HG03095 (cell line): ENCODE data around the gene LRRC4C.
"Not testable (repeated sequence)": the region's sequence is repeated elsewhere in the genome, so short reads cannot be mapped to it uniquely, and the experiment has no call there.

Source experiments
- ATAC-seq: cut with Tn5 transposase; IDR thresholded peaks from one replicate; pipeline ENCODE4 v1.9.1; 2021; ENCODE audit warnings: moderate library complexity; ENCODE audit not compliant: unreplicated experiment

LRRC4C gene

DNA sequence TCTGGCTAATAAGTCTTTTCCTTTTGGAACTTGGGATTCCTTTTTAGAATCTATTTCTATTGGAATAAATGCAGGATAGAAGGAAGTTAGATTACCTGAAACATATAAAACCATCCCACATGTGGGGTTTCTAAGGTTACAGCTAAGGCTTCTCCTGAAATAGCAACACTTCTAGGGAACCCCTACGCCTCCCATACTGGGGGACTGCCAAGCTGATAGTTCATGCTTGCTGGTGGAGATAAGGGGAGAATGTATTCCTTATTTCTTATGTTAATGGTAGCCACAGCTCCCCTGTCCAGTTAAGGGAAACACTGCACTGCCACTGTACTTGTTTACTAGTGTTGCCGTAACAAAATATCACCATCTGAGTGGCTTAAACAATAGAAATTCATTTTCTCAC, 1189.6 kb downstream of the LRRC4C start:
- no peak for ATAC-seq

DNA sequence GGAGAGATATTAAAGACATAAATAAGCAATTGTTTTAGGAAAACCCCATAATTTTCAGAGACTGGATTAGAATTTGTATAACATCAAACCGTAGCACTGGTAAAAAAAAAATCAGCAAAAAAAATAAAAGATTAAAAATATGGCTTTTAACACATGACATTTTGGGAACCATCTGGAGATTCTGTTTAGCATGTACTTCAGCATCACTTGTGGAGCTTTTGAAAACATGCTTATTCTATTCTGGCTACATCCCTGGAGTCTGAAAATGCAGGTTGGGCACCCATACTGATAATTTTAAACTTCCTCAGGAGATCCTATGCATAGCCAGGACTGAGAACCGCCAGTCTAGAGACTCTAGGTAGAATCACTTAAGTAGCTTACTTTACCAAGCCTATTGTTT, 1190.9 kb downstream of the LRRC4C start:
- no peak for ATAC-seq

DNA sequence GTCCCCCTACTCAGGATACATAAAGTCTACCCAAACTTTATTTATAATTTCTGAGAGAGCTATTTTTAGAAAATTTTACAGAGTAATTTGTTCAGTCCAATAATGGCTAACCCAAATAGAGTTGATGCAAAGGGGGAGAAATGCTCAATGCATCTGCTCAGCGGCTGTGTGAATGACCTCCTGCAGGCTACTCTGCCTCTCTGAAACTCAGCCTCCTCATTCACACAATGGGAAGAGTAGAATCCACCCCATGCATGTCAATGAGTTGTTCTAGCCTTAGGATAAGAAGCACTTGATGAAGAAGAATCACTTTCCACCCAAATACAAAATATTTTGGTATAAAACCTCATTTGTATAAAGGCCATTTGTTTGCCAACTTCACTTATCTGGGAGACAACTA, 1204.0 kb downstream of the LRRC4C start:
- no peak for ATAC-seq

DNA sequence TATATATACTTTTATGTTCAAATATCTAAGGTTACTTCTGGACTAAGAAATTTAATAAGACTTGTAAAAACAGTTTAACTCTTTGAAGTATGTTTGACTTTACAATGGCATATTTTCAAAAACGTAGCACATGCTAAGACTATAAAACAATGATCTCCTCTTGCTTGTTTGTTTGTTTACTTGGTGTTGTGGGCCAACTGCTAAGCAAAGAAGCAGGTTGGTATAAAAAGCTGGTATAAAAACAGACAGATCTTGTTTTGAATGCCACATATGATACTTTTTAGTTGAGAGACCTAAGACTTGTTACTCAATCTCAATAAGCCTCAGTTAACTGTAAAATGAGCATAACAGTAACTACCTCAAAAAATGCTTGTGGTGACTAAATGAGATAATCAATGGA, 1206.3 kb downstream of the LRRC4C start:
- ATAC-seq: no peak

DNA sequence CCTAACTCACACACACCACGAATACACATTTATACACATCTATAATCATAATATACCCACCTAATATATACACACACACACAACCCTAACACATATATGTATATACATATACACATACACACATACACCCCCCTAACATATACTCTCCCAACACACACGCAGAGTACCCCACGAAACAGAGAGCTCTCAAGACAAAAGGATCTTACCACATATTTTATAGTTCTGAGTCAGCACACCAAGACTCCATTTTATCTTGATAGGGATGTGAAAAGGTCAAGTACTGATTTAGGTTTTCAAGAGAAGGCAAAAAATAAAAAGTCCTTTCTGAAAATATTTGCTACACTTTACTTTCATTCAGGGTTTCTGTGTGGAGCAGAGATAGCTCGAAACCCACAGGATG, 1207.2 kb downstream of the LRRC4C start:
- no peak for ATAC-seq

DNA sequence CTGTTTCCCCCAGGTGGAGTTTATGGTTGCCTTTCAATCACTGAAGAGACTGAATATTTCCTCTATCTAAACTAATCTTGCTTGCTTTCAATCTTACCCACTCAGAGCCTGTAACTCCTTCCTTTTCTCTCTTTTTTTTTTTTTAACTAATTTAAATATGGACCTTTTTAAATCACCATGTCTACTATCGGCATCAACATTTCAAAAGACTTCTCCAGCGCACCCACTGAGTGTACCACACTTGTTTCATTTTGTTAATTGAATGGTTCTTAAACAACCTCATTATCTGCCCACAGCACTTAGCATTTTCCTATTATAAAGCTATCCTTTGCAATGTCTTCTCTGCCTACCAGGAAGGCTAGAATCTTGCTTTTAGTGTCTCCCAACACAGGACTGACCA, 1212.5 kb downstream of the LRRC4C start:
- ATAC-seq: no peak

DNA sequence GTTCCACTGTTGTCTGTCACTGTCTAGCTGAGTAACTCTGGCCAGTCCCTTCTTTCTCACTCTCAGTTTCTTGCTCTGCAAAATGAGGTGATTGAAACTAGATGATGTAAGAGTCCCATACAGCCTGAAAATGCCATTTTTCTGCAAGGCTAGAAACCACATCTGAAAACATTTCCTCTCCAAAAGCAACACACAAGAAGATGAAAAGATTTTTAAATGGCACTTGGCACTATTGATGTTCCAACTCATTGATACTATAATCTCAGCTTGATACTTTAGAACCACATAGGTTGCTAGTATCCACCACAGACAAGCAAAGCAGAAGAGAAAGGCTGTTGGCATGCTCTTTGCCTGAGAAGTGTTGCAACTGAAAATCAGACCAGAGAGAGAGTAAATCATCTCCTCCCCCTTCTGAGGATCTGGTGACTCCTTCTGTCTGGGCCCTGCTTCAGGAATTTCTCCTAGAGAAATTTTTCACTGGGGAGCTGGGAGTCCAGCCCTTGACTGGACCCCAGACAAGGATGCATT, 1217.9 kb downstream of the LRRC4C start:
- ATAC-seq: peak; percentile 98

DNA sequence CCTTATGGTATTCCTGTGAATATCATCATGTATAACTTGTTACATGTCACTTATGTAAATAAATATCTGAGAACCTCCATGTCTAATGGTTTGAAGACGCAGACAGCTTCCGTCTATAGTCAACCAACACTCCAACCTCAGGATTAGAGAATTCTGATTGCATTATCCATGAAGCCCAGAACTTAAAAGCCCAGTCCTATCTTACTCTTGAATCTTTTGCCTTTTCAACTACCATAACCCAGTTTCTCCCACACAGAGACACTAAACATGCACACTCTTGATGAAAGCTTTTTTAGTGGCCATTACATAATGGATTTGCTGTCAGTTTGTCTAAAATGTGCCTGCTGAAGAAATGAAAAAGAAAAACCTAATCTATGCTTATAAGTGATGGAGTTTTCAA, 1219.2 kb downstream of the LRRC4C start:
- ATAC-seq: no peak

DNA sequence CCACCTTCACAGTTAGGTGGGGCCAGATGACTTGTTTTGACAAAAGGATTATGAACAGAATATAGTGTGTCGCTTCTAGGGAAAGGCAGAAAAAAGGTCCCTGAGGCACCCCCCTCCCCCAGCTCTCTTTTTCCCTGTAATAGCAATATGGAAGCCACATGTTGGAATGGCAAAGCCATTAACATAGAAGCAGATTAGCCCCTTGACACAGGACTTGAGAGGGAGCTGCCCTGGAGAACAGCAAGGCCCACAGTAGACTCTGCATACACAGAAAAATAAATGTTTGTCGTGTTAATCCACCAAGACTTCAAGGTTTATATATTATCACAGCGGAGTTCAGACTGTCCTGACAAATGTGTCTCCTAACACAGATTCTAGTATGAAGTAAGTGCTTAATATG, 1222.9 kb downstream of the LRRC4C start:
- no peak for ATAC-seq

DNA sequence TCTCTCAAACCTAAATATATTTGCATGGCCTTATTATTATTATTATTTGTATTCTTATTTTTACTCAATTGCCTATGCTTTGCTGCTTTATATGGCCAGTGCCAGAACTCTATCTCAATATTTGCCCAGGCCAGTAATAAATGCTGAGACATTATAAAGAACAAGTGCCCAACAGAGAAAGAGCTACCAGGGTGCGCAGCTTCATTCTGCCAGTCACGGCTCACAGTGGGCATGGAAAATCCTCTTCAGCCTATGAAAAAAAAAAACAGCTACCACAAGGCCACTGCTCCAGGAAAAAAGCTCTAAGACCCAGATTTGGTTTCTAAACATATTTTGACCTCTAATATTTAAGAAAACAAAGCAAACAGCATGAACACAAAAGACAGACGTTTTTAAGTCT, 1223.6 kb downstream of the LRRC4C start:
- no peak for ATAC-seq

DNA sequence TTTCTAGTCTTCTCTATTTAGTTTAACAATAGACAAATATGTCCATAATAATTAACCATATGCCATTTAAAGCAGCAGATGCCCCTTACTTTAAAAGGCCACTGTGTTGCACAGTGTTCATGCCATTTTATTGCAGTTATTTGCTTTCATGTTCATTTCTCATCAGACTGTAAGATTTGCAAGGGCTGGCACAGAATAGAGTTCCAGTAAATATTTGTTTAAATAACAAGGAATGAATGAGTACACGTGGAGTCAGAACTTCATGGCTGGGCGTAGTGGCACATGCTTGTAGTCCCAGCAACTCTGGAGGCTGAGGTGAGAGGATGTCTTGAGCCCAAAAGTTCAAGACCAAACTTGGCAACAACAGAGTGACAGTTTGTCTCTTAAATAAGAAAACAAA, 1228.6 kb downstream of the LRRC4C start:
- no peak for ATAC-seq

DNA sequence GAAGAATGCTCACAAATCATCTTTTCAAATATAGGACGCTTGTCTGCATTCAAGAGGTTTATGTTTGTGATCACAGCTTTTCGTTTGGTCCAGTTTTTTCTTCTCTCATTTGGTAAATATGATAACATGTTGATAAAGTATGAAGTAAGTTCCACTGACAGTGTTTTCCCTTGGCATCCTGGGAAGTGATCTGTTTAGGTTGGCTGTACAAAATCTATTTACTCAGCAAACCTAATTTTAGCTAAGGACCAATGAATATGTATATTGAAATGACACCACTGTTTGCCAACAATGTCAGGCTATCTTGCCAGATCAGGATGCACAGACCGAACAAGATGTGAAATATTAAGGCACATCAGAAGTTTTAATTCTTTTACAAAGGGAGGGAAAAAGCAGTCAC, 1230.8 kb downstream of the LRRC4C start:
- no peak for ATAC-seq

DNA sequence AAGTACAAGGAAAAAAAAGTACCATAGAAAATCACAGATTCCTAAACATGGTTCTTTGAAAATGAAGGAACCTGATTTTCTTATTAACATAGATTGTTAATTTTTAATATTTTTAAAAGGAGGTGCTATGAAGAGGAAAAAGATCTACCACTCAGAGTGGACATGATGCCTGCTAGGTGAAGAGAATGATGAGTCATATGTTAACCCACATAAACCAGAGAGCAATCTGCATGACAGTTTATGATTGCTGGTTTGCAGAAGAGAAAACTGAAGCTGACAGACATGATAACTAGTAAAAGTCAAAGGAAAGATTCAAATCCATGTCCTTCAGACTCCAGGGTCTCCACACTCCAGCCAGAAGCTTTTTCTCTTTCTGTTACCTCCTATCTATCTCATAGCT, 1231.7 kb downstream of the LRRC4C start:
- ATAC-seq: peak; percentile 90

DNA sequence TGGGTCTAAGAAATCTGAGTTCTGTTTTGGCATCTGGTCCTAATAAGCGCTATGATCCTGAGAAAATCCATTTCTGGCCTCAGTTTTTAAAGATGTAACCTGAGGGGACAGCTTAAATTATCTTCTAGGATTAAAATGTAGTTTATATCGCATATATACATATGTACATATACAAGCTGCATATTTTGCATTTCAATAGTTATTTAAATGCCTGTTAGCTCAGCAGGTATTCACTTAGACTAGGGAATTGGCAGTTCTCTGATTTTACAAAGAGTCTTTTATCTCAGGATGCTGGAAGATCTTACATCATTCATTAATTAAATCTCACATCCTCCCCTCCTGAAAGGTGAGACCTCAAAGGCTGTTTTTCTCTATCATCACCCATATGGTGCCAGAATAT, 1232.8 kb downstream of the LRRC4C start:
- ATAC-seq: no peak

DNA sequence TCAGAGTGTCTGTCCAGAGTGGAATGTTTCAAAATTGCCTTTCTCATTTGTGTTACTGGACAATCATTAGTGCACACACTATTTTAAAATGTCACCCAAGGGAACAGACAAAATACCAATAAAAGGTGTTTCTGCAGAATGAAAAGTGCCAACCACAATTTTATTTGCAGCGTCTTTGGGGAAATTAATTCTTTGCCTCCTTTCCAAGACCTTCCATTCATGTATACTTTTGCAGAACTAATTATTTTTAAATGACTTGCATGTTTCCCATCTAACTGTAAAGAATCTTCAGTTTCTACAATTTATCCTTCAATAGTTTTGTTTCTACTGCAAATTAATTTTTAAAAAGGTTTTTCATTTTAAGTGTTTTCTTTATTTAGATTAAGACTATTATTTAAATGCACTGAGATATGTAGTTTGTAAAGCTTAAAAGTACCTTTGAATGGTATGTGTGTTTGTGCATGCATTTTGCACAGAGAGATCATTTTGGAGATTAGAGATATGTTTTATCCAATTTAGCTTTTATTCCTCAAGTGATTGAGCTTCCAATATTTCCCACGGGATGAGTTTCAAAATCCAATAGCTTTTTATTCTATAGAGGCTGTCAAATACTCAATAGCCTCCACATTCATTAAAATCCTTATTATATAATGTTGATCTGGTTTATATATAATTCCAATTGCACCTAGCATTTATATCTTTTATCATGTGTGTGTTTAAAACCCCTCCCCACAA, 1235.7 kb downstream of the LRRC4C start:
- no peak for ATAC-seq

DNA sequence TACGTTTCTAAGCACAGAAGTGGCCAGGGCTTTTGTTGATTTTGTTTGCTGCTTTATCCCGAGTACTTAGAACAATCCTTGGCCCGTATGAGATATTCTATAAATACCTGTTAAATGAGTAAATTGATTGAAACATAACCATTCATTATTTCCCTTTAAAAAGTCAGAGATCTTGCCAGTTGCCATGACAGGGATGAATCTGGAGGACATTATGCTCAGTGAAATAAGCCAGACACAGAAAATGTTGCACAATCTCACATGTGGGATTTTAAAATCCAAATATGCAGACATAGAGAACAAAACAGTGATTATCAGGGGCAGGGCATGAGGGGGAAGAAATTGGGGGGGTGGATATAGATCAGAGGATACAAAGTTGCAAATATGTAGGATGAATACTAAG, 1240.1 kb downstream of the LRRC4C start:
- ATAC-seq: no peak

DNA sequence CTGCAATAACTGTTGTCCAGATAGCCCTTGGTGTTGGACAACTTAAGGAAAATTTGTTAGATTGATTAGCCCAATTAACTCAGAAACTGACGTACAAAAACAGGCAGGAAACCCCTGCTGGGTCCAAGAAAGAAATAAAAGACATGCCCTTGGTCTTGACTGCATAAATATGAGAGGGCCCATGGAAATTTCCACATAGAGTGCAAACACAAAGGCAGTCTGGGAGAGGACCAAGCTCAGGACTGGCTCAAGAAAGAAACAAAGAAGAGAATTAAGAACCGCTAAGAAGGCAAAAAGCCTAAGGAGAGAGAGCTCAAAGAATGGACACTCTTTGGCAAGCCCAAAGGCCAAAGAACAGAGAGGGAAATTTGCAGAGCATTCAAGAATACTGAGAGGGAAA, 1243.9 kb downstream of the LRRC4C start:
- ATAC-seq: no peak

DNA sequence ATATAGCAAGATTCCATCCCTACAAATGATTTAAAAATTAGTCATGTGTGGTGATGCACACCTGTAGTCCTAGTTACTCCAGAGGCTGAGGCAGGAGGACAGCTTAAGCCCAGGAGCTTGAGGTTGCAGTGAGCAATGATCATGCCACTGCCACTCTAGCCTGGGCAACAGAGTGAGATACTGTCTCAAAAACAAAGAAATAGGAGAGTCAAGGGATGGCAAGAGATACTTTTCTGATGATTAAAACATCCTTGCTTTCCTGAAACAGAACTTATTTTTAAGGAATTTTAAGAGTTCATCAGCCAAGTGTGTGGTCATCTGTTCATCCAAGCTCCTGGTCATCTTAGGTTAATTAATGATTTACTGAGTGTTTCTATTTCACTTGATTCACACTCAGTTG, 1252.0 kb downstream of the LRRC4C start:
- no peak for ATAC-seq

DNA sequence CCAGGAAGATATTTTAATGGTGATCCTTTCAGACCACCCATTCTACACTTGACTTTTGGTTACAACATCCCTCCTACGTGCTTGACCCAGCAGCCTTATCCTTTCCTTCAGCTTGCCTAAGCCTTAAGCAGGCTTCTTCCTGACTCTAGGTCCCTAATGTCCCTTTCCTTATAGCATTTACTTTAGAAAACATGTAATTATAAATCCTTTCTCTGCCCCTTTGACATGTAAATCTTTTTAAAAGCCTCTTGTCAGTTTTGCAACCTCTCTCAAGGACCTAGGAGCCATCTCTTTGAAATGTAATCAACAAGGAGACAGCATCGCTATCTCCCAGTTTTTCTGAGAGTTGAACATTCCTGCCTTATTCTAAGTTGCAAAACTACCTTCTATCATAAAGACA, 1255.2 kb downstream of the LRRC4C start:
- ATAC-seq: no peak

DNA sequence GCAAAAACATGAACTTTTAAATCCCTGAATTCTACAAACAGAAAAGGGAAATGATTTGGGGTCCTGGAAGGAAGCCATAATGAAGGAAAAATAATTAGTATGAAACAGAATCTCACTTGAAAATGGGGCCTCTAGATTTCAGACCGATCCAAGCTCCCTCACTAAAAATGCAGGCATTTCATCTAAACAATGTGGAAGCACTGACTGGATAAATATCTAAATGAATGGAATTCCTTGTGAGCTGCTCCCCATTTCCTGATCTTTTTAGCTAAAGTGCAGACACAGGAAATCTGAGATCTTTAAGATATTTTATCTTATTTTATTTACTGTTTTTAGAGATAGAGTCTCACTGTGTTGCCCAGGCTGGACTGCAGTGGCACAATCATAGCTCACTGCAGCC, 1255.8 kb downstream of the LRRC4C start:
- ATAC-seq: no peak

DNA sequence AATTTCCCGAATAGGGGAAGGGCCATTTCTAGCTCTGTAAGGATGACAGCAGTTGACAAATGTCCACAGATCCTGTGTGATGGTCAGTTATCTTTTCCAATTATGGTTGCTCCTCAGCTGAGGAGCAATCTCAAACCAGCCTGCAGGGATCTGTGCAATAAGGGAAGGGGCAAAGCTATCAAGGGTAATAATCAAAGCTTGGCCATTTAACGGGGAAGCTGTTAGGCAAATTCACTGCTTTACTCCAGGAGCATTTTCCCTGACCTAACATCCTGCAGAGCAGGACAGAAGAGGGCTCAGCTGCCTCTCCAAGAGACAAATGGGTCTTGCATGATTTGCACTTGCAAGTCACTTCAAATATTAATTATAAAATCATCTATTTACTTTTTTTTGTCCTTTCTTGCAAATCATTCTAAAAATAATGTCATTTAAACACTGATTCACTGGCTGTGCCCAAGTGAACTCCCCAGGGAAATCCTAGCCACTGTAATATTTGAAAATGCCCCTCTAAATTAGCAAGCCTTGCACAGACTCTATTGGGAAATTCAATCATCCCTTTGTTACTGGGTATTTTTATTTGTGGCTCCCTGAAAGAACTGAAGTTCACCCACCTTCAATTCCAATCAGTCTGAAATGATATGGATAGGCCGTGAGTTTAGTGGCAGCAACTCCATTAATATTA, 1256.7 kb downstream of the LRRC4C start:
- ATAC-seq: no peak

DNA sequence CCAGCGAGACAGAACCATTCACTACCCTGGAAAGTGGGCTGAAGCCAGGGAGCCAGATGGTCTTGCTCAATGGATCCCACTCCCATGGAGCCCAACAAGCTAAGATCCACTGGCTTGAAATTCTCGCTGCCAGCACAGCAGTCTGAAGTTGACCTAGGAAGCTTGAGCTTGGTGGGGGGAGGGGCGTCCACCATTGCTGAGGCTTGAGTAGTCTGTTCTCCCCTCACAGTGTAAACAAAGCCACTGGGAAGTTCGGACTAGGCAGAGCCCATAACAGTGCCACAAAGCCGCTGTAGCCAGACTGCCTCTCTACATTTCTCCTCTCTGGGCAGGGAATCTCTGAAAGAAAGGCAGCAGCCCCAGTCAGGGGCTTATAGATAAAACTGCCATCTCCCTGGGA, 1266.9 kb downstream of the LRRC4C start:
- ATAC-seq: not testable (repeated sequence)

DNA sequence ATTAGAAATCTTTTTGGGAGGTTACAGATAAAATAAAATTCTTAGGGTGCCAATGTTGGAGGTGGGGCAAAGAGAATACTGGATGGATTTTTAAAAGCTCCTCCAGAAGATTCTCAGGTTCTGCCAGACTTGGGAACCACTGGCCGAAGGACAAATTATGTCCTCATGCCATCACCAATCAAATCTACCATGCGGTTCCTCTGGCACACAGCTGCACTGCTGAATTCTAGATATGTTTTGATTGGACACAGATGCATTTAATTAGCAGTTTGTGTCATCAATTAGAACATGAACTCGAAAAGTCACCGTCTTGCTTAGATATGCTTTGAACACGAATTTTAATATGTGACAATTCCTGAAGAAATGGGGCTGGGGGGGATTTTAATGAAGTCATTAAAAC, 1269.2 kb downstream of the LRRC4C start:
- ATAC-seq: no peak
